Measurements from ENCODE around the gene P2RX6. TPM values are rescaled to one million over a fixed set of nuclear protein-coding genes. Genes with fewer than 3 reads are reported as not detected.
"Not testable (repeated sequence)": the region's sequence is repeated elsewhere in the genome, so short reads cannot be mapped to it uniquely, and the experiment has no call there.

The P2RX6 gene
- total RNA-seq, 2 donors from 2014 or later: 1.0 to 5.4 TPM

- TF ChIP-seq CTCF (IDR thresholded peaks at IDR 0.05): no peak
- no peak for DNase-seq (ENCODE audit: low spot score)
- H3K4me3 ChIP-seq: no peak overlapping the region
- H3K27me3 ChIP-seq: no peaks in the 10 kb centered on the region
- no peaks in the 10 kb centered on the region for H3K9me3 ChIP-seq
- no peak overlapping the region for H3K27ac ChIP-seq
- H3K4me1 ChIP-seq: no peaks in the 10 kb centered on the region
- H3K36me3 ChIP-seq: no peaks in the 10 kb centered on the region
Measured at GRCh38 chr22:21070690-21071615, 56.0 kb downstream of the P2RX6 start.

GRCh38 chr22:21071796-21072195, 56.8 kb downstream of the P2RX6 start:
- not testable (repeated sequence) for H3K36me3 ChIP-seq; H3K4me1 ChIP-seq; H3K27me3 ChIP-seq; H3K9me3 ChIP-seq; DNase-seq (ENCODE audit: low spot score); H3K27ac ChIP-seq; H3K4me3 ChIP-seq

- H3K27me3 ChIP-seq: no peaks in the 10 kb centered on the region
- H3K27ac ChIP-seq: no peak overlapping the region
- no peaks in the 10 kb centered on the region for H3K36me3 ChIP-seq
- TF ChIP-seq CTCF (IDR thresholded peaks at IDR 0.05): no peak
- no peaks in the 10 kb centered on the region for H3K9me3 ChIP-seq
- H3K4me3 ChIP-seq: no peak overlapping the region
- no peaks in the 10 kb centered on the region for H3K4me1 ChIP-seq
- DNase-seq (ENCODE audit: low spot score): no peak
Measured at GRCh38 chr22:21073023-21073422, 58.1 kb downstream of the P2RX6 start.

DNA sequence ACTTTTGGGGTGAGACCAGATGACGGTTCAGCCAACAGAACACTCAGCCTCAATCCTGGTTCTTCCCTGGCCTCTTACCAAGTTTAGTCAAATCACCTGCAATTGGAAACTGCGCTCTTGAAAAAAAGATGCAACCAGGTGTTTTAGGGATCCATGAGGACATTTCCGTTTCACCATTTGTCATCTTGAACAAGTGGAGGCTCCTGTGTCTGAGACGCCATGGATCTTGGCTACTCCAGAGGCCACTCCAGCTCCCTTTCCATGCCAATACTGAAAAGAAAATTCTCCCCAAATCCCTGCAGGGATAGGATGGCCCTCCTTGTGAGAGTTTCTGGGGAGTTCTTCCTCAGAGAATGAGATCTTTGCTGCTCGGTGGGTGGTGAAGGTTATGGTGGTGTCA, 58.5 kb downstream of the P2RX6 start:
- no peaks in the 10 kb centered on the region for H3K27me3 ChIP-seq
- TF ChIP-seq CTCF (IDR thresholded peaks at IDR 0.05): no peak
- H3K27ac ChIP-seq: no peak overlapping the region
- H3K36me3 ChIP-seq: no peaks in the 10 kb centered on the region
- H3K4me1 ChIP-seq: no peaks in the 10 kb centered on the region
- H3K4me3 ChIP-seq: no peak overlapping the region
- H3K9me3 ChIP-seq: no peaks in the 10 kb centered on the region
- DNase-seq (ENCODE audit: low spot score): no peak

DNA sequence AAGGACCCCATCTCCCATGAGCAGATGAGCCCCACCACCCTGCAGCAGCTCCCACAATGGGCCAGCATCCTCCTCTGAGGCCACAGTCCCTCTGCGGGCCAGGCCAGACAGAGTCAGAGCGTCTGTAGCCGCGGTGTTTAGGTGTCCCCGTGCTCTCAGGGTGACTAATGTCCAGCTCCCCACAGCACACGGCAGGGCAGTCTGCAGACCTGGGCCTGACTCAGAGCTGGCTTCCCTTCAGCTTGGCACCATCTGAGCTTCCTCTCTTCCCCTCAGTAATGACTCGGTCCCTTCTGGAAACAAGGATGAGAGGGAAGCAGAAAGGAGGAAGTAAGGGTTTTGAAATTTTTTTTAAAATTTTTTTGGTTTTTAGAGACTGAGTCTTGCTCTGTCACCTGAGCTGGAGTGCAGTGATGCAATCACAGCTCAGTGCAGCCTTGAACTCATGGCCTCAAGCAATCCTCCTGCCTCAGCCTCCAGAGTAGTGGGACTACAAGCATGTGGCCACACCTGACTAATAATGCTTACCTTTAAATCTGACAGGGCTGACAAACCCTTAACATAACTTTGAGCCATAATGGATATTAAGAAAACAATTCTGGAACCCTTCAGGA, 59.2 kb downstream of the P2RX6 start:
- no peaks in the 10 kb centered on the region for H3K36me3 ChIP-seq
- H3K4me3 ChIP-seq: no peak overlapping the region
- no peaks in the 10 kb centered on the region for H3K4me1 ChIP-seq
- TF ChIP-seq CTCF (IDR thresholded peaks at IDR 0.05): no peak
- H3K27me3 ChIP-seq: no peaks in the 10 kb centered on the region
- no peaks in the 10 kb centered on the region for H3K9me3 ChIP-seq
- no peak overlapping the region for H3K27ac ChIP-seq
- no peak for DNase-seq (ENCODE audit: low spot score)

DNA sequence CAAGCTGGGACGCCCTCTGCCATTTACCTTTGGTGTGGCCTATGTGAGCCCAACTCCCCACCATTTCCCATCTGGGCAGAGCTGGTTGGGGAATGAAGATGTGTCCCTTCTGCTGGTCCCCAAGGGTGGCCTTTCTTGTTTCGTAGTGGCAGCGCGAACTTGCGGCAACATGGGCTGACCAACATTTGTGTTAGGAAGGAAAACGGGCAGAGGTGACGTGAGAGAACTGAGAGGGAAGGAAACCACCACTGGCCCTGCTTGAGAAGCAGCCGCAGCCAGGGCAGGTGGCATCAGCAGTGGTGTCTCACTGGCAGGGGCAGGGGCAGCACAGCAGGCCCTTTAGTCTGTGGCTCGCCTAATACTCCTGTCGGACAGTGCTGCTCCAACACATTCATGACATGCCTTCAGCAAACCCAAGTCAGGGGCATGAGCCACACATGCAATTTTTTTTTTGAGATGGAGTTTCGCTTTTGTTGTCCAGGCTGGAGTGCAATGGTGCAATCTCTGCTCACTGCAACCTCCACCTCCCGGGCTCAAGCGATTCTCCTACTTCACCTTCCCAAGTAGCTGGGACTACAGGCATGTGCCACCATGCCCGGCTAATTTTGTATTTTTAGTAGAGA, 60.7 kb downstream of the P2RX6 start:
- no peak for TF ChIP-seq CTCF (IDR thresholded peaks at IDR 0.05)
- DNase-seq (ENCODE audit: low spot score): no peak
- Histone ChIP-seq H3K27me3 (no peaks in the 10 kb centered on the region), H3K4me1 (no peaks in the 10 kb centered on the region), H3K4me3 (no peak overlapping the region), H3K36me3 (no peaks in the 10 kb centered on the region), H3K27ac (no peak overlapping the region), H3K9me3 (no peaks in the 10 kb centered on the region)
